Fibroblast of lung (primary cell): Measurements from ENCODE around the gene DRC3.

Experiments
- EZH2 ChIP-seq: IDR thresholded peaks from 2 replicates; pipeline ENCODE4 v1.5.1; 2012; ENCODE audit warnings: low read length, control low read depth, mild to moderate bottlenecking; ENCODE audit errors: missing control alignments
- TF ChIP-seq, protein P1 (sequence below), 2 donors: IDR thresholded peaks in 1 of 2; conservative IDR thresholded peaks in 1 of 2; 1 replicate in 1 of 2; 2 replicates in 1 of 2; pipeline ENCODE4 v1.5.1; 2011 to 2012; ENCODE audit warnings: low read length in 2 of 2, control low read depth in 1 of 2, inconsistent platforms in 1 of 2, low read depth in 1 of 2, mild to moderate bottlenecking in 1 of 2

GRCh38 chr17:17985153-17985552, 12.5 kb downstream of the DRC3 start:
- TF ChIP-seq, protein P1, sequence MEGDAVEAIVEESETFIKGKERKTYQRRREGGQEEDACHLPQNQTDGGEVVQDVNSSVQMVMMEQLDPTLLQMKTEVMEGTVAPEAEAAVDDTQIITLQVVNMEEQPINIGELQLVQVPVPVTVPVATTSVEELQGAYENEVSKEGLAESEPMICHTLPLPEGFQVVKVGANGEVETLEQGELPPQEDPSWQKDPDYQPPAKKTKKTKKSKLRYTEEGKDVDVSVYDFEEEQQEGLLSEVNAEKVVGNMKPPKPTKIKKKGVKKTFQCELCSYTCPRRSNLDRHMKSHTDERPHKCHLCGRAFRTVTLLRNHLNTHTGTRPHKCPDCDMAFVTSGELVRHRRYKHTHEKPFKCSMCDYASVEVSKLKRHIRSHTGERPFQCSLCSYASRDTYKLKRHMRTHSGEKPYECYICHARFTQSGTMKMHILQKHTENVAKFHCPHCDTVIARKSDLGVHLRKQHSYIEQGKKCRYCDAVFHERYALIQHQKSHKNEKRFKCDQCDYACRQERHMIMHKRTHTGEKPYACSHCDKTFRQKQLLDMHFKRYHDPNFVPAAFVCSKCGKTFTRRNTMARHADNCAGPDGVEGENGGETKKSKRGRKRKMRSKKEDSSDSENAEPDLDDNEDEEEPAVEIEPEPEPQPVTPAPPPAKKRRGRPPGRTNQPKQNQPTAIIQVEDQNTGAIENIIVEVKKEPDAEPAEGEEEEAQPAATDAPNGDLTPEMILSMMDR (conservative IDR thresholded peaks at IDR 0.05 in 1 of 2, IDR thresholded peaks at IDR 0.05 in 1 of 2; ENCODE audit: low read depth in 1 of 2, low read length in 2 of 2), result no peak
- TF ChIP-seq EZH2, result no peak
